Breast epithelium (tissue), 3 donors: Measurements from ENCODE around the gene ABHD8.

Experiments
- CTCF ChIP-seq, 3 donors: fragments of 450-650 bp; IDR thresholded peaks; one replicate each; pipeline ENCODE4 v1.5.1; 2016 to 2017; ENCODE audit warnings: antibody characterized with exemption in 3 of 3, mild to moderate bottlenecking in 3 of 3, moderate library complexity in 3 of 3
- POLR2A ChIP-seq: fragments of 450-650 bp; IDR thresholded peaks from one replicate; pipeline ENCODE4 v1.6.1; 2016; ENCODE audit warnings: antibody characterized with exemption, mild to moderate bottlenecking, moderate library complexity

GRCh38 chr19:17307876-17308377 lies 4.7 kb upstream of the ABHD8 start:
- TF ChIP-seq CTCF (IDR thresholded peaks at IDR 0.05): no peak
- no peak for TF ChIP-seq POLR2A
